GM12874 (cell line): ENCODE results near the gene ZFP36L2.

Source experiments
- TF ChIP-seq, protein P1 (sequence below): IDR thresholded peaks from 2 replicates; pipeline ENCODE4 v1.5.1; 2011; ENCODE audit warnings: low read depth, mild to moderate bottlenecking, control low read depth, low read length, moderate library complexity; ENCODE audit not compliant: insufficient read depth

The ZFP36L2 gene

DNA sequence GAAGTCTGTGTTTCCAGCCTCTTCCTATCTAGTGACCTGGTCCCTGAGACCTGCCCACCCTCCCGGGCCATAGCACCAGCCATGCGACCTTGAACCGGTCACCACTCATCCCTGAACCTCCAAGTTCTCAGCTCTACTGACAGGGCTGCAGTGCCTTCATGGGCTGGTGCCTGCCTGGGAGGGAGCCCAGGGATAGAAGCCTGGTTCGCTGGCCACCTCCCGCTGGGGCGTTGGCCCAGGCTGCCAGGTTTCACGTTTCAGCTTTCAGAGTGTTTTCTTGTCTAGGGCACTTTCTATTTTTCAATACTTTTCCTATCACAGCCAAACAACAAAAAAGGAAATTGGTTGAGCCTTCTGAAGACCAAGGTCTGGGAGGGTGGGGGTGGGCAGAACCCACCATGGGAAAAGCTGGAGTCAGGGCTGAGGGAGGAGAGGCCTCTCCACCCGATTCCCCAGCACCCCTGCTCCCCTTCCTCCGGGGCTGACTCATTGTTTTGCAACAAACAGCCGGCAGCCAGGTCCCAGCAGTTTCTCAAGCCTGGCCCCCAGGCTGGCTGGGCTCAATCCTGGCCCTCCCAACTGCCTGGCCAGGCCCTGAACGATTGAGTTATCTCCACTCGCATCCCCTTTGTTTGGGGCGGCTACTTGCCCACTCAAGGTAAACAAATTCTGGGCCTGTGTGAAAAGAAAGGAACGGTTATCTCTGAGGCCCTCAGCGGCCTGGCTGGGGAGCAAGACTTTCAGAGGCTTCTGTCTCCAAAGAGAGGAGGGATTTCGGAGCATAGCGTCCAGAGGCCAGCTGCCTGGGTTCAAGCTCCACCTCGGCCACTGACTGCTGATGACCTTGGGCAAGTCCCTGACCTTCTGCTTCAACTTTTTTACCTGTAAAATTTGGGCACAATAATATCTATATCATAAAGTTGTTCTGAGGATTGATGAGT, 47.5 kb downstream of the ZFP36L2 start:
- TF ChIP-seq, protein P1, sequence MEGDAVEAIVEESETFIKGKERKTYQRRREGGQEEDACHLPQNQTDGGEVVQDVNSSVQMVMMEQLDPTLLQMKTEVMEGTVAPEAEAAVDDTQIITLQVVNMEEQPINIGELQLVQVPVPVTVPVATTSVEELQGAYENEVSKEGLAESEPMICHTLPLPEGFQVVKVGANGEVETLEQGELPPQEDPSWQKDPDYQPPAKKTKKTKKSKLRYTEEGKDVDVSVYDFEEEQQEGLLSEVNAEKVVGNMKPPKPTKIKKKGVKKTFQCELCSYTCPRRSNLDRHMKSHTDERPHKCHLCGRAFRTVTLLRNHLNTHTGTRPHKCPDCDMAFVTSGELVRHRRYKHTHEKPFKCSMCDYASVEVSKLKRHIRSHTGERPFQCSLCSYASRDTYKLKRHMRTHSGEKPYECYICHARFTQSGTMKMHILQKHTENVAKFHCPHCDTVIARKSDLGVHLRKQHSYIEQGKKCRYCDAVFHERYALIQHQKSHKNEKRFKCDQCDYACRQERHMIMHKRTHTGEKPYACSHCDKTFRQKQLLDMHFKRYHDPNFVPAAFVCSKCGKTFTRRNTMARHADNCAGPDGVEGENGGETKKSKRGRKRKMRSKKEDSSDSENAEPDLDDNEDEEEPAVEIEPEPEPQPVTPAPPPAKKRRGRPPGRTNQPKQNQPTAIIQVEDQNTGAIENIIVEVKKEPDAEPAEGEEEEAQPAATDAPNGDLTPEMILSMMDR, result no peak

DNA sequence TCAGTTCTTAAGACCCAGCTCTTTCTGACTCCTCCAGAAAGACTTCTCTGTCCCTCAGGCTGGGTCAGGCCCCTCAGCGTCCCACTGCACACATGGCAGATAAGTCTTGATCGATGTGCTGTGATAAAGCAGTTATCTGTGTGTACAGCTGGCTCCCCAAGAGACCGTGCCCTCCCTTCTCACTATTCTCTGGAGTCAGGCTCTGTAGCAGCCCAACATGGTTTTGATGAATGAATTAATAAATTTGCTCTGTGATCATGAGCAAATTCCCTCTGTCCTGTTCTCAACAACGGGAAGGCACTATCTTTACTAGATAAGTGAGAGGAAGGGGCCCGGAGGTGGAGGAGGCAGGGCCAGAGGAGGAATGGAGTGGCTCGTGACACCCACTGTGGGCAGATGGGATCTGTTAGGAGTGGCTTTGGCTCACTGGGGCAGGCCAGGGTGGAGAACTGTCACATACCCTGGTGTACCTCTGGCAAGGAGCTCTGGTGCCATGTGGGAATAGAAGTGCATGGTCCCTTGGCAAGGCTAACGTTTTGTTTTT, 48.3 kb downstream of the ZFP36L2 start:
- TF ChIP-seq, protein P1, result no peak

DNA sequence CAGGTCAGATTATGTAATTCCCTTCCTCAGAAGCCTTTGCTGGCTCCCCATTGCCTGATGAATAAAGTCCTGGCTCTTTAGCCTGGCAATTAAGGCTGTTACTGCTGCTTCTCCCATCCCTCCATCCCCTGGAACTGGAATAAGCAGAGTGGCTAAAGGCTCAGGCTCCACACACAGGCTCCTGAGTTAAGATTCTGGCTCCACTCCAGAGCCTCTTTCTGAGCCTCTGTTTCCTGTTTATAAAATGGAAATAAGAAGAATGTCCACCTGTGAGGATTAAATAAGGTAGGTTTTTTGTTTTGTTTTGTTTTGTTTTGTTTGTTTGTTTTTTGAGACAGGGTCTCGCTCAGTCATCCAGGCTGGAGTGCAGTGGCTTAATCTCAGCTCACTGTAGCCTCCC, 50.0 kb downstream of the ZFP36L2 start:
- TF ChIP-seq, protein P1, result no peak

DNA sequence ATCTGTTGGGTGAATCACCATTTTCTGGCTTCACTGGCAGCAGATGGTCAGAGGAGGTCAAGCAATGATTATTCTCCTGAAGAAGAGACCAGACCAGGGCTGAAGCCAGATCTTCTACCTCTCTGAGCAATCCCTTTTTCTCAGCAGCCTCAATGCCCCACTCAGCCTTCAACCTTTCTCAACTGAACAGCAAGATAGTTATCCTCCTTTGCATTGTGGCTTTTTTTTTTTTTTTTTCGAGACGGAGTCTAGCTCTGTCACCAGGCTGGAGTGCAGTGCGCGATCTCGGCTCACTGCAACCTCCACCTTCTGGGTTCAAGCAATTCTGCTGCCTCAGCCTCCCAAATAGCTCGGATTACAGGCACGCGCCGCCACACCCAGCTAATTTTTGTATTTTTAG, 50.5 kb downstream of the ZFP36L2 start:
- TF ChIP-seq, protein P1, result no peak

DNA sequence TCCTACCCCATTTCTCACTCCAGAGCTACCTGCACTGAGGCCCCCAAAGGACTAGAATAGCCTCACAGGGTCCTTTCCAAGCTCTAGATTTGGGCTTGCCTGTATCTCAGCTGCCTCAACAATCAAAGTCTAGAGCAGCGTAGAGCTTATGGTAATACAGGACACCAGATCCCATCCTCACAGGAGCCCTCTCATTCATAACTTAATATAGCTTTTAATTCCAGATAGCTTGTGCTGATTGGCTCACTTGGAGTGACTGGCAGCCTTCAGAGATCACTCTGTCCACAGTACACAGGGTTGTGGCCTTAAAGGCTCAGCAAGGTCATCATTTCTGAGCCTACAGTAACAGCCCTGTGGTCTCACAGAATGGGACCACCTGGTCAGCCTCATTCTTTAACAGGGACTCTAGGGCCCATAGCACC, 51.4 kb downstream of the ZFP36L2 start:
- TF ChIP-seq, protein P1, result no peak

DNA sequence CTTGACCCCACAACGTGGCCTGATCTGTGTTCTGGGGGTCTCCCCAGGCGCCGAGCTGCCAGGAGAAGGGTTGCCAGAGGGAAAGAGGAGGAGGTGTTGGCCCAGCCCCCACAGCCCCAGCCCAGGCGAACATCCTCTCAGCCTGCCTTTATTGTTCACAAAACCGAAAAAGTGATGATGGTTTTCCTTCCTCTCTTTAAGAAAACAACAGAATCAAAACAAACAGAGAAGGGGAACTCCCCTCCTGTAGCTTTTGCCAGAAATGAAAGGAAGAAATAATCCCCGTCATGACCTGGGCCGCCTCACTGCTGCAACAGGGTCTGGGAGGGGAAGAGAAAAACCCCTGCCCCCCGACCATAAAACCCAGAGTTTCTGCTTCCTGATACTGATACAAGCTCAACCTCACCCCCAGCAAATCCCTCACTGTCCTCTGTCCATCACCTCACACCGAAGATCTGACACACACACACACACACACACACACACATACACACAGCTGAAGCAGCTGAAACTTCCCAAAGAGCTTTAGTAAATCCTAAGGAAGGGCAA, 52.0 kb downstream of the ZFP36L2 start:
- TF ChIP-seq, protein P1, result no peak
